Measurements from ENCODE around the gene CDIP1. TPM values are rescaled to one million over a fixed set of nuclear protein-coding genes. Genes with fewer than 3 reads are reported as not detected.

The CDIP1 gene
- total and polyA plus RNA-seq, 10 of the 15 experiments (the other 5 are each of a cell fraction or from before 2014, with no cell fraction given) = 6.1 to 32.4 (median 13.6) TPM

DNA sequence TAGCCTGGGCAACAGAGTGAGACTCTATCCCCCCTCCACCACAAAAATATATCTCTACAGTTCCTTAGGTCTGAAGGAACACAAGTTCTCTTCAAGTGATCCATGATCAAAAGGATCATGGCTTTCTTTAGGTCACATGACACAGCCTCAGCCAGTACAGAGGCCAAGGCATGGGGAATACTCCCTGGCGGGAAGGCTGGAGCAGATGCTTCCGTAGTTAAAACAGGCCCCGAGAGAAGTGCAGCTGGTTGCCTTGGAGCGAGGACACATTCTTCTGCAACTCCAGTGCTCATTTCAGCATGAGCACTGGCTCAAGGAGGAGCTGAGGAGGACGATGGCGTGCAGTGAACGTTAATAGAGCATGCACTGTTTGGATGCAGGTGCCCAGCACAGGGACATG lies 13.5 kb downstream of the CDIP1 start (continued):
- TF ChIP-seq, protein P1, sequence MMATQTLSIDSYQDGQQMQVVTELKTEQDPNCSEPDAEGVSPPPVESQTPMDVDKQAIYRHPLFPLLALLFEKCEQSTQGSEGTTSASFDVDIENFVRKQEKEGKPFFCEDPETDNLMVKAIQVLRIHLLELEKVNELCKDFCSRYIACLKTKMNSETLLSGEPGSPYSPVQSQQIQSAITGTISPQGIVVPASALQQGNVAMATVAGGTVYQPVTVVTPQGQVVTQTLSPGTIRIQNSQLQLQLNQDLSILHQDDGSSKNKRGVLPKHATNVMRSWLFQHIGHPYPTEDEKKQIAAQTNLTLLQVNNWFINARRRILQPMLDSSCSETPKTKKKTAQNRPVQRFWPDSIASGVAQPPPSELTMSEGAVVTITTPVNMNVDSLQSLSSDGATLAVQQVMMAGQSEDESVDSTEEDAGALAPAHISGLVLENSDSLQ (IDR thresholded peaks at IDR 0.05) = no peak
- no peak for TF ChIP-seq SP1 (IDR thresholded peaks at IDR 0.05; ENCODE audit: low read depth, low read length)

DNA sequence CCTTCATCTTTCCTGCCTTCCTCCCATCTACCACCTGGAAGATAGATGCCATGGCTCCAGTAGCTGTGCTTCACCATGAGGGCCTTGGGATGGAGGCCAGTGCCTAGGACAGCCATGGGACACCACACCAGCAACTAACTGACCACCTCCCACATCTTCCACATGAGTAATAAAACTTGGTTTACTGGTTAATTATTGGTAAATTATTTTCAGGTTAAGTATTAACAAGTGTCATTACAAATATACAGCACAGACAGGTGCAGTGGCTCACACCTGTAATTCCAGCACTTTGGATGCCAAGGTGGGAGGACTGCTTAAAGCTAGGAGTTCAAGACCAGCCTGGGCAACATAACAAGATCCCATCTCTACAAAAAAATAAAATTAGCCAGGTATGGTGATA lies 14.0 kb downstream of the CDIP1 start:
- no TSS peak for BruUV-seq (replicated peaks)
- ATAC-seq (no peak), FAIRE-seq (no peak), DNase-seq (ENCODE audit: low read depth, low spot score) (no peak)
- Histone ChIP-seq H3K9ac (ENCODE audit: control insufficient read depth, insufficient read depth, low read length) (no peak overlapping the region), H3K36me3 (ENCODE audit: control insufficient read depth in 2 of 2, insufficient read depth in 2 of 2, low read length in 1 of 2) (no peaks in the 10 kb centered on the region; a peak in 1 of 4 replicates), H3K79me2 (ENCODE audit: control insufficient read depth, insufficient read depth, low read length) (no peaks in the 10 kb centered on the region), H3K27ac (ENCODE audit: control insufficient read depth, insufficient read depth) (no peak overlapping the region), H3K9me3 (replicated peaks; ENCODE audit: control insufficient read depth, insufficient read depth, low read length) (no peaks in the 10 kb centered on the region), H3K4me1 (ENCODE audit: control insufficient read depth, insufficient read depth, low read length) (peaks cover 12% of the 10 kb centered on the region), H2AFZ (ENCODE audit: control insufficient read depth, low read depth, low read length) (no peak overlapping the region), H3K4me3 (no peak overlapping the region), H3K27me3 (replicated peaks in 1 of 2; ENCODE audit: control insufficient read depth in 2 of 2, insufficient read depth in 2 of 2, low read length in 1 of 2) (no peaks in the 10 kb centered on the region), H3K4me2 (ENCODE audit: control insufficient read depth, insufficient read depth) (no peak overlapping the region), H4K20me1 (ENCODE audit: control insufficient read depth, insufficient read depth) (no peaks in the 10 kb centered on the region)
- ChIA-PET RAD21 (ENCODE audit: unreplicated experiment) (no interaction called here), CTCF (interaction anchor here (1.1 to 1.2 kb wide), 3 partner anchors 10 to 61 kb away, joined by 3 to 4 read pairs (median 3); no protein-coding TSS in a partner anchor), SMC1A (ENCODE audit: uncharacterized antibody, unreplicated experiment) (interaction anchor here (1.4 to 1.8 kb wide), 2 partner anchors 9 to 12 kb away, joined by 3 to 5 read pairs; no protein-coding TSS in a partner anchor), POLR2A (interaction anchor here (0.5 to 1.4 kb wide), 2 partner anchors 14 to 106 kb away, joined by 4 read pairs; partner anchors contain the start of gene CDIP1)
- intact Hi-C loops (cut with micrococcal nuclease; ENCODE audit: unreplicated experiment) (no loop called here), in situ Hi-C loops (cut with MboI) (no loop called here)
- TF ChIP-seq HDAC2 (IDR thresholded peaks at IDR 0.05) (no peak), GABPA (IDR thresholded peaks at IDR 0.05; ENCODE audit: low read depth) (no peak), NRF1 (conservative IDR thresholded peaks at IDR 0.05; ENCODE audit: low read depth, low read length) (no peak), RELA (IDR thresholded peaks at IDR 0.05; ENCODE audit: borderline replicate concordance, partially characterized antibody) (no peak), RAD21 (IDR thresholded peaks at IDR 0.05; ENCODE audit: insufficient read depth, low read depth, low read length) (no peak), POLR2A (IDR thresholded peaks at IDR 0.05; ENCODE audit: low read depth, low read length) (no peak), ZZZ3 (IDR thresholded peaks at IDR 0.05; ENCODE audit: control insufficient read depth, insufficient read length, low read depth) (no peak), CHD2 (IDR thresholded peaks at IDR 0.05; ENCODE audit: borderline replicate concordance, low read depth, low read length) (no peak)
- TF ChIP-seq, protein P2, sequence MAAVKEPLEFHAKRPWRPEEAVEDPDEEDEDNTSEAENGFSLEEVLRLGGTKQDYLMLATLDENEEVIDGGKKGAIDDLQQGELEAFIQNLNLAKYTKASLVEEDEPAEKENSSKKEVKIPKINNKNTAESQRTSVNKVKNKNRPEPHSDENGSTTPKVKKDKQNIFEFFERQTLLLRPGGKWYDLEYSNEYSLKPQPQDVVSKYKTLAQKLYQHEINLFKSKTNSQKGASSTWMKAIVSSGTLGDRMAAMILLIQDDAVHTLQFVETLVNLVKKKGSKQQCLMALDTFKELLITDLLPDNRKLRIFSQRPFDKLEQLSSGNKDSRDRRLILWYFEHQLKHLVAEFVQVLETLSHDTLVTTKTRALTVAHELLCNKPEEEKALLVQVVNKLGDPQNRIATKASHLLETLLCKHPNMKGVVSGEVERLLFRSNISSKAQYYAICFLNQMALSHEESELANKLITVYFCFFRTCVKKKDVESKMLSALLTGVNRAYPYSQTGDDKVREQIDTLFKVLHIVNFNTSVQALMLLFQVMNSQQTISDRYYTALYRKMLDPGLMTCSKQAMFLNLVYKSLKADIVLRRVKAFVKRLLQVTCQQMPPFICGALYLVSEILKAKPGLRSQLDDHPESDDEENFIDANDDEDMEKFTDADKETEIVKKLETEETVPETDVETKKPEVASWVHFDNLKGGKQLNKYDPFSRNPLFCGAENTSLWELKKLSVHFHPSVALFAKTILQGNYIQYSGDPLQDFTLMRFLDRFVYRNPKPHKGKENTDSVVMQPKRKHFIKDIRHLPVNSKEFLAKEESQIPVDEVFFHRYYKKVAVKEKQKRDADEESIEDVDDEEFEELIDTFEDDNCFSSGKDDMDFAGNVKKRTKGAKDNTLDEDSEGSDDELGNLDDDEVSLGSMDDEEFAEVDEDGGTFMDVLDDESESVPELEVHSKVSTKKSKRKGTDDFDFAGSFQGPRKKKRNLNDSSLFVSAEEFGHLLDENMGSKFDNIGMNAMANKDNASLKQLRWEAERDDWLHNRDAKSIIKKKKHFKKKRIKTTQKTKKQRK (IDR thresholded peaks at IDR 0.05; ENCODE audit: low read depth, low read length) = no peak

Data from GM12878 (cell line).